Muscle layer of duodenum (tissue), 2 donors: ENCODE data around the gene PDE4B.
"Not testable (repeated sequence)": the region's sequence is repeated elsewhere in the genome, so short reads cannot be mapped to it uniquely, and the experiment has no call there.

Experiments used
- H3K27ac ChIP-seq: one replicate; pipeline ENCODE4 v1.7.0; 2013; ENCODE audit warnings: mild to moderate bottlenecking, low read length
- H3K27me3 ChIP-seq: one replicate; pipeline ENCODE4 v1.7.0; 2013; ENCODE audit warnings: low read depth, mild to moderate bottlenecking, control low read depth, low read length
- H3K36me3 ChIP-seq, 2 donors: one replicate each; pipeline ENCODE4 v1.7.0; 2013; ENCODE audit warnings: low read length in 2 of 2, control low read depth in 1 of 2, mild to moderate bottlenecking in 1 of 2; ENCODE audit not compliant: insufficient read depth in 2 of 2, control insufficient read depth in 1 of 2
- H3K4me1 ChIP-seq, 2 donors: one replicate each; pipeline ENCODE4 v1.7.0; 2013; ENCODE audit warnings: low read length in 2 of 2, mild to moderate bottlenecking in 2 of 2, control low read depth in 1 of 2, moderate library complexity in 1 of 2; ENCODE audit not compliant: insufficient read depth in 2 of 2, control insufficient read depth in 1 of 2
- H3K4me3 ChIP-seq, 2 donors: one replicate each; pipeline ENCODE4 v1.7.0; 2013; ENCODE audit warnings: low read length in 2 of 2, low read depth in 1 of 2, mild to moderate bottlenecking in 1 of 2
- H3K9me3 ChIP-seq, 2 donors: one replicate each; pipeline ENCODE4 v1.7.0; 2013; ENCODE audit warnings: low read length in 2 of 2, control low read depth in 1 of 2, mild to moderate bottlenecking in 1 of 2; ENCODE audit not compliant: control insufficient read depth in 1 of 2
- donor health status: healthy.

Gene PDE4B

DNA sequence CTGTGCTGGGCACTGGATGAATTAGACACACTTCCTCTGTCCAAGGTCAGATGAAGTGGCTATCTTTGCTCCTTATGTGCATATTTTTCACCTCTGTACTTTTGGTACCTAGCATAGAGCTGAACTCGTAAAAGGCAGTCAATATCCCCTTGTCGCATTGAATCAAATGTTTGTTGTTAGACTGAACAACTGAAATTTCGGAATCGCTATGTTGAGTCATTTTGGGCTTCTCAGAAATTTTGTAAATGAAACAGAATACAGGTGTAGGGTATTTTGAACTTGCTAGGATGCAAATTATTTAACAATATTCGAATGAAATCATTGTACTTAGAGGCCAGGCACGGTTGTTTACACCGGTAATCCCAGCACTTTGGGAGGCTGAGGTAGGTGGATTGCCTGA, 48.0 kb downstream of the PDE4B start:
- H3K36me3 ChIP-seq, result no peaks in the 10 kb centered on the region
- no peaks in the 10 kb centered on the region for H3K27me3 ChIP-seq

DNA sequence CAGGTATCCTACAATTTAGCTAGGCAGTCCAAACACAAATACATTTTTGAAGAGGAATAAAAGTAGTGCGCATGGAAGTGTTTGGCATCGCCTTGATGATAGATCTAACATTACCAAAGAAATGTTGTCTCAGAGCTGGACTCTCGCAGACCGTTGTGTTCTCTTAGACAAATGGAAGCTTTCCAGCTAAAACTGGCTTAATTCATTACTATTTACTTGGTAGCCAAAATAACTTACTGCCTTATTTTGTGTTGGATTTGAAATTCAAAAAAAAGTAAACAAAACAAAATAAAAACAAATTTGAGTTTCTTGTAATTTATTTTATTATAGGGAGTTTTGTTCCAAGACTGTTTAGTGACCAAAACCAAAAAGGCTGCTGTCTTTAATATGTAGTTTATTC, 51.6 kb downstream of the PDE4B start:
- H3K4me1 ChIP-seq, result no peaks in the 10 kb centered on the region

More for the DNA sequence above, 48.0 kb downstream of the PDE4B start:
- H3K9me3 ChIP-seq, result no peaks in the 10 kb centered on the region
- no peak overlapping the region for H3K4me3 ChIP-seq
- H3K4me1 ChIP-seq, result no peaks in the 10 kb centered on the region
- no peak overlapping the region for H3K27ac ChIP-seq

GRCh38 chr1:65844821-65845534, 52.3 kb downstream of the PDE4B start:
- H3K4me1 ChIP-seq, result no peaks in the 10 kb centered on the region
- peaks cover 0 to 6% of the 10 kb centered on the region in 2 donors for H3K9me3 ChIP-seq
- H3K27me3 ChIP-seq, result no peaks in the 10 kb centered on the region
- H3K27ac ChIP-seq, result no peak overlapping the region
- H3K36me3 ChIP-seq, result no peaks in the 10 kb centered on the region
- no peak overlapping the region for H3K4me3 ChIP-seq

More for the DNA sequence above, 51.6 kb downstream of the PDE4B start:
- H3K27ac ChIP-seq, result no peak overlapping the region
- H3K9me3 ChIP-seq, result peaks cover 0 to 4% of the 10 kb centered on the region in 2 donors
- H3K4me3 ChIP-seq, result no peak overlapping the region
- no peaks in the 10 kb centered on the region for H3K27me3 ChIP-seq
- no peaks in the 10 kb centered on the region for H3K36me3 ChIP-seq

DNA sequence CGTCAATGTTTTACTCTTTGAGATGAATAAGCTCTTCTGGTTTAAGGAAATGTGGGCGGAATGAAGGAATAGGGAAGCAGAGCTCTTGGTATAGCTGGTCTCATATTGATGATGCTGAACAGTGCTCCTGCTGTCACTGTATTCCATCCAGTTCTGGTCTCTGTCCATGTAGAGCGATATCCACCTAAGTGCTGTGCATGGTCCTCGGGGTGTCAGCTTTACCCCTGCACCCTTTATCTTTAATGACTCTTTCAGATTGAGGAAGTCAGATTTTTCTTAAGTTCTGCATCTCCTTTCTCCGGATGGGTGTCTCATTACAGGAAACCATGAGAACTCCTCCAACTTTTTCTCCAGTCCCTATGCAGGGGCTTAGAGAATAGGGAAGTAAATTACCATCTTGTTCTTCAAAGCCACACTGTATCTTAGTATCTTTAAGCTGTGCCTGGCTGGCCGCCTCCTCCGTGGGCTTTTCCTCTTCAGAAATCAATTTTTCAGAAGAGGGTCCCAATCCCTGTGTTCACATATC, 52.9 kb downstream of the PDE4B start:
- Histone ChIP-seq H3K4me3 (no peak overlapping the region), H3K9me3 (peaks cover 0 to 8% of the 10 kb centered on the region in 2 donors), H3K4me1 (no peaks in the 10 kb centered on the region), H3K27me3 (no peaks in the 10 kb centered on the region), H3K36me3 (no peaks in the 10 kb centered on the region), H3K27ac (no peak overlapping the region)

DNA sequence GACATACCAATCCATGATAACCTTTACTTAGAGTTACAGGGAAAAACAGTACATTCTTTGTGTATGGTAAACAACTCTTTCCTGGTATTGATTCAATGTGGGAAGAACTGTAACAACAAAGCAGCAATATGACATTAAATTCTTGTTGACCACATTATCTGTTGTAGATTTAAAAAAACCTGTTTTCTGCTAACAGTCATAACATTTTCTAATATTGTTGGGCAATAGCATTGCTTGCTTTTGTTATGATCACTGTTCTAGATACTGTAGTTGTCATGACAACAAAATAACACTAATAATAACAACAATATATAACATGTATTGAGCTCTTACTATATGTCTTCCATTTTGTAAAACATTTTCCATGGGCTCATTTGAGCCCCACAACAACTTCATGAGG, 54.2 kb downstream of the PDE4B start:
- Histone ChIP-seq H3K4me1 (no peaks in the 10 kb centered on the region), H3K9me3 (peaks cover 0 to 8% of the 10 kb centered on the region in 2 donors), H3K4me3 (no peak overlapping the region), H3K27ac (no peak overlapping the region), H3K36me3 (no peaks in the 10 kb centered on the region), H3K27me3 (no peaks in the 10 kb centered on the region)

DNA sequence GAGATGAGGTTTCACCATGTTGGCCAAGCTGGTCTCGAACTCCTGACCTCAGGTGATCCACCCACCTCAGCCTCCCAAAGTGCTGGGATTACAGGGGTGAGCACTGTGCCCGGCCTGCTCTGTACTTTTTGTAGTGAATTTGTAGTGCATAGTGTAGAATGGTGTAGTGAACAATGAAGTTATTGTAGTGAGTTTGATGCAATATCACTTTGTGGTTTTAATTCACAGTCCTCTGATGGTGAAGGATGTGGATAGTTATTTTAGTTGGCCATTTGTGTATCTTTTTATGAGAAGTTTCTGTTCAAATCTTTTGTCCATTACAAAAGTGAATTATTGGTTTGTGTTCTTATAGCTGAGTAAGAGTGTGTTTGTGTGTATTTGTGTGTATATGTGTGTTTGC, 57.6 kb downstream of the PDE4B start:
- Histone ChIP-seq H3K4me1 (no peaks in the 10 kb centered on the region), H3K9me3 (peaks cover 0 to 8% of the 10 kb centered on the region in 2 donors), H3K4me3 (no peak overlapping the region), H3K27ac (no peak overlapping the region), H3K27me3 (no peaks in the 10 kb centered on the region), H3K36me3 (no peaks in the 10 kb centered on the region)

DNA sequence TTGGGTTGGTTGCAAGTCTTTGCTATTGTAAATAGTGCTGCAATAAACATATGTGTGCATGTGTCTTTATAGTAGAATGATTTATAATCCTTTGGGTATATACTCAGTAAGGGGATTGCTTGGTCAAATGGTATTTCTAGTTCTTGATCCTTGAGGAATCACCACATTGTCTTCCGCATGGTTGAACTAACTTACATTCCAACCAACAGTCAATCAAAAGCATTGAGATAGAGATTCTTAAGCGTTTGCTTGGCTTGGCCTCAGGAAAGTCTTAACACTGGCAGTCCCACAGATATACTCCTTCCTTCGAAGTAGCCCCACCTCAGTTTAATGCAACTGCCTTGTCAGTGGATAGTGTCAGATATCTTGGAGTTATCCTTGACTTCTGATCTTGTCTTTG, 63.9 kb downstream of the PDE4B start:
- H3K27ac ChIP-seq, H3K4me3 ChIP-seq, H3K27me3 ChIP-seq, H3K36me3 ChIP-seq, H3K9me3 ChIP-seq, H3K4me1 ChIP-seq: not testable (repeated sequence)

- H3K4me1 ChIP-seq, result no peaks in the 10 kb centered on the region
- no peak overlapping the region for H3K27ac ChIP-seq
- no peaks in the 10 kb centered on the region for H3K36me3 ChIP-seq
- no peak overlapping the region for H3K4me3 ChIP-seq
- no peaks in the 10 kb centered on the region for H3K27me3 ChIP-seq
- peaks cover 0 to 3% of the 10 kb centered on the region in 2 donors for H3K9me3 ChIP-seq
Measured at GRCh38 chr1:65866439-65866838, 73.7 kb downstream of the PDE4B start.

GRCh38 chr1:65872301-65872700, 79.6 kb downstream of the PDE4B start:
- H3K36me3 ChIP-seq, result no peaks in the 10 kb centered on the region
- H3K9me3 ChIP-seq, result no peaks in the 10 kb centered on the region
- H3K27me3 ChIP-seq, result no peaks in the 10 kb centered on the region
- H3K27ac ChIP-seq, result no peak overlapping the region
- no peak overlapping the region for H3K4me3 ChIP-seq
- H3K4me1 ChIP-seq, result no peaks in the 10 kb centered on the region

DNA sequence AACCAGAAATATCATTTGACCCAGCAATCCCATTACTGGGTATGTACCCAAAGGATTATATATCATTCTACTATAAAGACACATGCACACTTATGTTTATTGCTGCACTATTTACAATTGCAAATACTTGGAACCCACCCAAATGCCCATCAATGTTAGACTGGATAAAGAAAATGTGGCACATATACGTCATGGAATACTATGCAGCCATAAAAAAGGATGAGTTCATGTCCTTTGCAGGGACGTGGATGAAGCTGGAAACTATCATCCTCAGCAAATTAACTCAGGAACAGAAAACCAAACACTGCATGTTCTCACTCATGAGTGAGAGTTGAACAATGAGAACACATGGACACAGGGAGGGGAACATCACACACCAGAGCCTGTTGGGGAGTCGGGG, 85.6 kb downstream of the PDE4B start:
- not testable (repeated sequence) for H3K4me1 ChIP-seq, H3K27me3 ChIP-seq, H3K36me3 ChIP-seq, H3K9me3 ChIP-seq, H3K4me3 ChIP-seq, H3K27ac ChIP-seq

- Histone ChIP-seq H3K27ac (no peak overlapping the region), H3K9me3 (no peaks in the 10 kb centered on the region), H3K36me3 (no peaks in the 10 kb centered on the region), H3K4me1 (no peaks in the 10 kb centered on the region), H3K4me3 (no peak overlapping the region), H3K27me3 (no peaks in the 10 kb centered on the region)
Measured at GRCh38 chr1:65880611-65881010, 87.9 kb downstream of the PDE4B start.

- no peak overlapping the region for H3K4me3 ChIP-seq
- H3K9me3 ChIP-seq, result no peaks in the 10 kb centered on the region
- H3K4me1 ChIP-seq, result no peaks in the 10 kb centered on the region
- no peaks in the 10 kb centered on the region for H3K36me3 ChIP-seq
- no peak overlapping the region for H3K27ac ChIP-seq
- no peaks in the 10 kb centered on the region for H3K27me3 ChIP-seq
Measured at GRCh38 chr1:65881067-65881594, 88.4 kb downstream of the PDE4B start.
